Psoas muscle (tissue), 8 donors: Measurements from ENCODE around the gene RPTOR. TPM values are rescaled to one million over a fixed set of nuclear protein-coding genes. Genes with fewer than 3 reads are reported as not detected.

Source experiments
- ATAC-seq, 4 donors: fragments of 200-7000 bp; cut with Tn5 transposase; one replicate each; pipeline ENCODE4 v1.9.1; 2020; ENCODE audit warnings: moderate library complexity in 3 of 4, mild to moderate bottlenecking in 2 of 4
- DNase-seq, 2 donors: peaks; one replicate each; pipeline ENCODE4 v3.0.0-alpha.2; 2020
- H3K27ac ChIP-seq: fragments of 200-600 bp; one replicate; pipeline ENCODE4 v1.8.0; 2022
- H3K27me3 ChIP-seq, 3 donors: fragments of 200-600 bp in 1 of 3; one replicate each; pipeline versions ENCODE4 v1.6.1 to v1.8.0; 2013 to 2022; ENCODE audit warnings: low read length in 2 of 3, mild to moderate bottlenecking in 2 of 3, moderate library complexity in 1 of 3; ENCODE audit not compliant: insufficient read depth in 3 of 3
- H3K36me3 ChIP-seq, 2 donors: fragments of 200-600 bp in 1 of 2; one replicate each; pipeline versions ENCODE4 v1.6.1 to v1.8.0; 2013 to 2022; ENCODE audit warnings: low read depth in 1 of 2, mild to moderate bottlenecking in 1 of 2, moderate library complexity in 1 of 2; ENCODE audit not compliant: insufficient read depth in 1 of 2
- H3K4me1 ChIP-seq: fragments of 200-600 bp; one replicate; pipeline ENCODE4 v1.8.0; 2022
- H3K4me3 ChIP-seq: fragments of 200-600 bp; one replicate; pipeline ENCODE4 v1.8.0; 2022; ENCODE audit warnings: mild to moderate bottlenecking
- H3K9me3 ChIP-seq: fragments of 200-600 bp; one replicate; pipeline ENCODE4 v1.8.0; 2022
- WGBS, 3 donors: extraction: QIAGEN DNeasy Blood & Tissue Kit; methylation state at CpG; one replicate each; pipeline versions ENCODE4 v1.1.6 to v1.1.7; 2013; 5-methylcytosine and 5-hydroxymethylcytosine counted together
- intact Hi-C, 2 donors: fragments of 100-400 bp; cut with DNase I; formaldehyde crosslinking; loops; one replicate each; pipeline versions ENCODE4 v1.11.0 to v1.14.2; 2022
- polyA plus RNA-seq, 3 donors: library from polyadenylated mRNA; stranded (reverse); fragments of 200-250 nt; gene quantifications; one replicate each; pipeline ENCODE4 v1.2.3, GENCODE V29; 2013
- total RNA-seq, 4 donors: library from RNA; stranded (reverse); fragmentation: NEBNext Ultra II Directional in 2 of 4; extraction: Animal tissue kit (Norgen Biotek cat#: 25700) in 2 of 4; gene quantifications; one replicate each; pipeline versions ENCODE4 v1.2.1 to v1.2.4, GENCODE V29; 2021 to 2023
- TF ChIP-seq, protein P1 (sequence below): fragments of 200-600 bp; IDR thresholded peaks from one replicate; pipeline ENCODE4 v1.8.0; 2022; ENCODE audit warnings: antibody characterized with exemption
- donor health status: healthy with polysubstance abuse.
- donor health status: DM: no; HTN: no; CAD: no; lungs with moderate emphysema.
- donor health status: Bipolar disorder and iron deficiency.
- donor health status: healthy.
- donor health status: DM: yes; HTN: yes; CAD: no.
- donor health status: DM: no; HTN: no; CAD: no.
- donor health status: DM: no; HTN: no; CAD: no.
- donor health status: DM: yes; HTN: yes; CAD: no.

The RPTOR gene
- total and polyA plus RNA-seq, 7 donors, result 13.6 to 82.2 (median 32.5) TPM

DNA sequence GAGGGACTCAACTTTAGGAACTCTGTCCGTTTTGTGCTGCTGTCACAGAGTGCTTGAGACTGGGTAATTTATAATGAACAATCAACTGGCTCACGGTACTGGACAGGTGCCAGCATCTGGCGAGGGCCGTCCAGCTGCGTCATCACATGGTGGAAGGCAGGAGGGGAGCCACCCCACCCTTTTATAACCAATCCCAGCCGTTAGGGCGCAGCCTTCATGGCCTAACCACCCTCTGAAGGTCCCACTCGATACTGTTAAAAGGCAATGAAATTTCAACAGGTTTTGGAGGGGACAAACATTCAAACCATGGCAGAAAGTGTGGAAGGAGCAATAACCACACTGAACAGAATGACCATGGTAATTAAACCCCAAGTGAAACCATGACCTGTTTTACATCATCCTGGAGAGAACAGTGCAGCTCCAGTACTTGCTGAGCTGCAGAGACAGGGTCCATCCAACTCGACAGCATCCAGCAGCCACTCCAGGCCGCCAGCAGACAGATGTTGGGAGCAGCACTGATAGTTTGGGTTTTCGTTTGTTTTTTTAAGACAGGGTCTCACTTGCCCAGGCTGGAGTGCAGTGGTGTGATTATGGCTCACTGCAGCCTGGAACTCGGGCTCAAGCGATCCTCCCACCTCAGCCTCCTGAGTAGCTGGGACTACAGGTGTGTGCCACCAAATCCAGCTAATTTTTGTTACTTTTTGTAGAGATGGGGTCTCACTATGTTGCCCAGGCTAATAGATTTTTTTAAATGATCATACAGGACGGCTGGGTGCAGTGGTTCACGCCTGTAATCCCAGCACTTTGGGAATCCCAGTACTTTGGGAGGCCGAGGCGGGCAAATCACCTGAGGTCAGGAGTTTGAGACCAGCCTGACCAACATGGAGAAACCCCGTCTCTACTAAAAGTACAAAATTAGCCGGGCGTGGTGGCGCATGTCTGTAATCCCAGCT is 458.0 kb downstream of the RPTOR start:
- DNase-seq (peak; percentile 72 to 78), ATAC-seq (peak; percentile 10 to 57 (median 30))
- intact Hi-C loops, result no loop called here

DNA sequence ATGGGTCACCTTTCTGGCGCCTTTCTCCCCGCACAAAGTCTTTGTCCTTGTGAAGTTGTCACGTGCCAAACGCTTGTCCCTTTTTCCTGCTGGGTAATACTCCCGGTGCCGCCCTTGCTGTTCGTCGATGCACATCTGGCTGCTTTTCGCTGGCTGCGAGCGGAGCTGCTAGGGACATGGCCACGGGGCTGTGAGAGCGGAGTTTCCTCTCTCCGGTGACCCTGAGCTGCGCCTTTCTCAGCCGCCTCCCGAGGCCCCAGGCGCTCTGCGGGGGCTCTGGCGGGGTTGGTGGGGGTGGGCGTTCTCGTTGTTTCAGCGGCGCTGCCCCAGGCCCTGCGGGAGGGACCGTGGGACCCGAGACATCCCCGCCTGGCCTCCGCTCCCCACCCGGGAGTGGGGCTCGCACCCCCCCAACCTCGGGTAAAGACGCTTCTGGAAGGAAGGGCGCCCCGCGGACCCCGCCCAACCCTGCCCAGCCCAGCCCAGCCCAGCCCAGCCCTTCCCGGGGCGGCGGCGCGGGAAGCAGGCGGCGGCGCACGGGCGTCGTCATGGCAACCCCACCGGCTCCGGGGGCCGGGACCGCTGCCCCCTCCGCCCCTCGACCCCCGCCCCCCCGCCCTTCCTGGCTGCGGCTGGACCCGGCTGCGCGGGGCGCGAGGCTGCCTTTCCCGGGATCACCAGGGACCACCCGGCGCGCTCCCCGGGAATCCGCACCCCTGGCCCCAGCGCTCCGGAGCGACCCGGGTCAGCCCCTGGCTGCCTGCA is 459.3 kb downstream of the RPTOR start:
- TF ChIP-seq, protein P1, sequence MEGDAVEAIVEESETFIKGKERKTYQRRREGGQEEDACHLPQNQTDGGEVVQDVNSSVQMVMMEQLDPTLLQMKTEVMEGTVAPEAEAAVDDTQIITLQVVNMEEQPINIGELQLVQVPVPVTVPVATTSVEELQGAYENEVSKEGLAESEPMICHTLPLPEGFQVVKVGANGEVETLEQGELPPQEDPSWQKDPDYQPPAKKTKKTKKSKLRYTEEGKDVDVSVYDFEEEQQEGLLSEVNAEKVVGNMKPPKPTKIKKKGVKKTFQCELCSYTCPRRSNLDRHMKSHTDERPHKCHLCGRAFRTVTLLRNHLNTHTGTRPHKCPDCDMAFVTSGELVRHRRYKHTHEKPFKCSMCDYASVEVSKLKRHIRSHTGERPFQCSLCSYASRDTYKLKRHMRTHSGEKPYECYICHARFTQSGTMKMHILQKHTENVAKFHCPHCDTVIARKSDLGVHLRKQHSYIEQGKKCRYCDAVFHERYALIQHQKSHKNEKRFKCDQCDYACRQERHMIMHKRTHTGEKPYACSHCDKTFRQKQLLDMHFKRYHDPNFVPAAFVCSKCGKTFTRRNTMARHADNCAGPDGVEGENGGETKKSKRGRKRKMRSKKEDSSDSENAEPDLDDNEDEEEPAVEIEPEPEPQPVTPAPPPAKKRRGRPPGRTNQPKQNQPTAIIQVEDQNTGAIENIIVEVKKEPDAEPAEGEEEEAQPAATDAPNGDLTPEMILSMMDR, result no peak
- H3K4me3 ChIP-seq, result peak overlapping the region; percentile 34
- ATAC-seq (no peak), DNase-seq (peak; percentile 20 to 54)
- peaks cover 0 to 13% of the 10 kb centered on the region in 2 donors for H3K36me3 ChIP-seq
- WGBS, 3 donors, result 1 to 2% (median 2%) methylated on average over 40 to 71 of the region's 72 CpGs
- no peak overlapping the region for H3K27ac ChIP-seq
- H3K4me1 ChIP-seq, result peaks cover 30% of the 10 kb centered on the region
- H3K27me3 ChIP-seq, result peaks cover 0 to 49% (median 15%) of the 10 kb centered on the region in 3 donors
- intact Hi-C loops, result no loop called here
- no peaks in the 10 kb centered on the region for H3K9me3 ChIP-seq

More for the DNA sequence above, 458.0 kb downstream of the RPTOR start:
- Histone ChIP-seq H3K9me3 (no peaks in the 10 kb centered on the region), H3K36me3 (peaks cover 0 to 25% of the 10 kb centered on the region in 2 donors), H3K27ac (no peak overlapping the region), H3K4me1 (peaks cover 30% of the 10 kb centered on the region), H3K27me3 (peaks cover 0 to 49% (median 15%) of the 10 kb centered on the region in 3 donors), H3K4me3 (no peak overlapping the region)
- TF ChIP-seq, protein P1, result no peak
- WGBS, 3 donors, result 33 to 38% (median 35%) methylated on average over 21 of the region's 21 CpGs

DNA sequence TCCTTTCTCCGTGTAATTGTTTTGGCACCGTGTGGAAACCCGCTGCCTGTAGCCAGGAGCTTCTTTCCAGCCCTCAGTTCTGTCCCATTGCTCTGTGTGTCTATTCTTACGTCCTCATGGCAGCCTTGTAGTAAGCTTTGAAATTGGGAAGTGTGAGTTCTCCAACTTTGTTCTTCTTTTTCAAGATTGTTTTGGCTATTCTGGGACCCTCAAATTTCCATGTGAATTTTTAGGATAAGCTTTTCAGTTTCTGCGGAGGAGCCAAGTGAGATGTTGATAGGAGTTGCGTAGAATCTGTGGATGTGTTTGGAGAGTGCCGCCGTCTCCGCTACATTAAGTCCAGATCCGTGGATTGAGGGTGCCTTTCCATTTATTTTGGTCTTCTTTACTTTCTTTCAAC is 462.3 kb downstream of the RPTOR start:
- Histone ChIP-seq H3K36me3 (no peaks in the 10 kb centered on the region), H3K9me3 (peaks cover 5% of the 10 kb centered on the region), H3K4me1 (peaks cover 17% of the 10 kb centered on the region), H3K27ac (no peak overlapping the region), H3K4me3 (no peak overlapping the region), H3K27me3 (peaks cover 0 to 48% (median 15%) of the 10 kb centered on the region in 3 donors)
- TF ChIP-seq, protein P1, result no peak
- intact Hi-C loops, result no loop called here
- no peak for ATAC-seq
- DNase-seq, result no peak
- WGBS, 3 donors, result 47 to 62% (median 53%) methylated on average over 10 of the region's 10 CpGs

GRCh38 chr17:81008140-81008539 is 463.5 kb downstream of the RPTOR start:
- H3K36me3 ChIP-seq, result no peaks in the 10 kb centered on the region
- WGBS, 3 donors, result 89 to 92% (median 90%) methylated on average over 11 of the region's 11 CpGs
- ATAC-seq, result no peak
- TF ChIP-seq, protein P1, result no peak
- no peak overlapping the region for H3K27ac ChIP-seq
- peaks cover 5% of the 10 kb centered on the region for H3K9me3 ChIP-seq
- peak in 1 of 2 donors; percentile 15 for DNase-seq
- H3K4me1 ChIP-seq, result peaks cover 9% of the 10 kb centered on the region
- intact Hi-C loops, result no loop called here
- H3K4me3 ChIP-seq, result no peak overlapping the region
- peaks cover 0 to 37% (median 15%) of the 10 kb centered on the region in 3 donors for H3K27me3 ChIP-seq
